Activated CD4-positive, CD25-positive, alpha-beta regulatory T cell treated with anti-CD3 and anti-CD28 coated beads, Interleukin-2, amount 50 U/mL, for 72 hours (primary cell): ENCODE measurements around the gene UNC5C.

Experiments
- DNase-seq: peaks from one replicate; pipeline ENCODE4 v3.0.0; 2021

UNC5C gene

GRCh38 chr4:95386410-95386809 lies 162.4 kb downstream of the UNC5C start:
- DNase-seq, result no peak

- DNase-seq, result no peak
Measured at GRCh38 chr4:95381843-95382580, 166.8 kb downstream of the UNC5C start.

- no peak for DNase-seq
Measured at GRCh38 chr4:95379633-95380032, 169.1 kb downstream of the UNC5C start.

GRCh38 chr4:95377366-95377900 lies 171.3 kb downstream of the UNC5C start:
- DNase-seq, result no peak

- no peak for DNase-seq
Measured at GRCh38 chr4:95371476-95372224, 177.1 kb downstream of the UNC5C start.

GRCh38 chr4:95367824-95368223 lies 180.9 kb downstream of the UNC5C start:
- no peak for DNase-seq

- no peak for DNase-seq
Measured at GRCh38 chr4:95363966-95364365, 184.8 kb downstream of the UNC5C start.

- no peak for DNase-seq
Measured at GRCh38 chr4:95363559-95363925, 185.2 kb downstream of the UNC5C start.

GRCh38 chr4:95362906-95363558 lies 185.7 kb downstream of the UNC5C start:
- DNase-seq, result no peak

- no peak for DNase-seq
Measured at GRCh38 chr4:95362066-95362465, 186.7 kb downstream of the UNC5C start.

GRCh38 chr4:95361696-95361965 lies 187.1 kb downstream of the UNC5C start:
- no peak for DNase-seq

- no peak for DNase-seq
Measured at GRCh38 chr4:95360906-95361695, 187.7 kb downstream of the UNC5C start.

GRCh38 chr4:95360256-95360903 lies 188.4 kb downstream of the UNC5C start:
- DNase-seq, result no peak

GRCh38 chr4:95358421-95358820 lies 190.4 kb downstream of the UNC5C start:
- no peak for DNase-seq

GRCh38 chr4:95355021-95355420 lies 193.8 kb downstream of the UNC5C start:
- DNase-seq, result no peak

- DNase-seq, result no peak
Measured at GRCh38 chr4:95348418-95348817, 200.4 kb downstream of the UNC5C start.

GRCh38 chr4:95343235-95343634 lies 205.5 kb downstream of the UNC5C start:
- no peak for DNase-seq

- DNase-seq, result no peak
Measured at GRCh38 chr4:95340191-95340590, 208.6 kb downstream of the UNC5C start.

GRCh38 chr4:95325665-95326064 lies 223.1 kb downstream of the UNC5C start:
- DNase-seq, result no peak

- no peak for DNase-seq
Measured at GRCh38 chr4:95319169-95319568, 229.6 kb downstream of the UNC5C start.

- DNase-seq, result no peak
Measured at GRCh38 chr4:95318483-95318882, 230.3 kb downstream of the UNC5C start.

GRCh38 chr4:95318044-95318443 lies 230.7 kb downstream of the UNC5C start:
- DNase-seq, result no peak
